ENCODE measurements around the gene ATG16L2. TPM values are rescaled to one million over a fixed set of nuclear protein-coding genes. Genes with fewer than 3 reads are reported as not detected.

ATG16L2 gene
- total RNA-seq, 1 experiment from 2014 or later: 22.2 TPM

DNA sequence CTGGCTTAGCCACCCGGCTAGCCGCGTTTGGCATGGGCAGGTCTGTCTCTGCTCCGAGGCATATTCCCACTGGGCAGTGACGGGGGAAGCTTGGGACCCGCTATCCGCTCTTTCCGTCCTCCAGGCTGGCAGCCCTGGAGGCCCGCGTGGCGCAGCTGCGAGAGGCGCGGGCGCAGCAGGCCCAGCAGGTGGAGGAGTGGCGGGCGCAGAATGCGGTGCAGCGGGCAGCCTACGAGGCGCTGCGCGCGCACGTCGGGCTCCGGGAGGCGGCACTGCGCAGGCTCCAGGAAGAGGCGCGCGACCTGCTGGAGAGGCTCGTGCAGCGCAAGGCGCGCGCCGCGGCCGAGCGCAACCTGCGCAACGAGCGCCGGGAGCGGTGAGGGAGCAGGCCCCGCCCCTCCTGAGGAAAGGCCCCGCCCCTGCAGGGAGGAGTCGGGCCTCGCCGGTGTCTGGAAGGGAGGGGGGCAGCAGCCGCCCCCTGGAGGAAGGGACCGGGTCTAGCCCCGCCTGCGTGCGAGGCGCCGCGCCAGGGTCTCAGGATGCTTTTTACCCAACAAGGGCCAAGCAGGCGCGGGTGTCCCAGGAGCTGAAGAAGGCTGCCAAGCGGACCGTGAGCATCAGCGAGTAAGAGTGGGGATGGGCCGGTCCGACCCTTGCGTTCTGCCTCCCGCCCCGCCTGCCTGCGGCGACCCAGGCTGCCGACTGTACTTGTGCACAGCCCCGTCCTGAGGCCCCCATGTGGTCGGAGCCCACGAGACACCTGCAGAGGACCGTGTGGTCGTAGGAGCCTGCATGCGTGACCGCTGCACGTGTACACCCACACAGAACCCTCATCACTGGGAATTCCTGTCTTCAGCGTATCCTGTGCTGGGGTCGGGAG, 7.9 kb downstream of the ATG16L2 start (continued):
- TF ChIP-seq, protein P1, sequence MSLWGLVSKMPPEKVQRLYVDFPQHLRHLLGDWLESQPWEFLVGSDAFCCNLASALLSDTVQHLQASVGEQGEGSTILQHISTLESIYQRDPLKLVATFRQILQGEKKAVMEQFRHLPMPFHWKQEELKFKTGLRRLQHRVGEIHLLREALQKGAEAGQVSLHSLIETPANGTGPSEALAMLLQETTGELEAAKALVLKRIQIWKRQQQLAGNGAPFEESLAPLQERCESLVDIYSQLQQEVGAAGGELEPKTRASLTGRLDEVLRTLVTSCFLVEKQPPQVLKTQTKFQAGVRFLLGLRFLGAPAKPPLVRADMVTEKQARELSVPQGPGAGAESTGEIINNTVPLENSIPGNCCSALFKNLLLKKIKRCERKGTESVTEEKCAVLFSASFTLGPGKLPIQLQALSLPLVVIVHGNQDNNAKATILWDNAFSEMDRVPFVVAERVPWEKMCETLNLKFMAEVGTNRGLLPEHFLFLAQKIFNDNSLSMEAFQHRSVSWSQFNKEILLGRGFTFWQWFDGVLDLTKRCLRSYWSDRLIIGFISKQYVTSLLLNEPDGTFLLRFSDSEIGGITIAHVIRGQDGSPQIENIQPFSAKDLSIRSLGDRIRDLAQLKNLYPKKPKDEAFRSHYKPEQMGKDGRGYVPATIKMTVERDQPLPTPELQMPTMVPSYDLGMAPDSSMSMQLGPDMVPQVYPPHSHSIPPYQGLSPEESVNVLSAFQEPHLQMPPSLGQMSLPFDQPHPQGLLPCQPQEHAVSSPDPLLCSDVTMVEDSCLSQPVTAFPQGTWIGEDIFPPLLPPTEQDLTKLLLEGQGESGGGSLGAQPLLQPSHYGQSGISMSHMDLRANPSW (CRISPR knock-in tag; conservative IDR thresholded peaks at IDR 0.05; ENCODE audit: low read depth): no peak
- TF ChIP-seq CBFB (CRISPR knock-in tag; IDR thresholded peaks at IDR 0.05; ENCODE audit: low read depth) (peak; percentile 53; the same call in 1 of the 2 replicates), ZNF423 (CRISPR knock-in tag; IDR thresholded peaks at IDR 0.05) (no peak), GRHL2 (CRISPR knock-in tag; IDR thresholded peaks at IDR 0.05; ENCODE audit: insufficient replicate concordance, severe bottlenecking) (no peak), PRRX2 (CRISPR knock-in tag; IDR thresholded peaks at IDR 0.05) (no peak), NFATC4 (CRISPR knock-in tag; IDR thresholded peaks at IDR 0.05) (no peak), AR (CRISPR knock-in tag; IDR thresholded peaks at IDR 0.05) (no peak), ZNF138 (CRISPR knock-in tag; conservative IDR thresholded peaks at IDR 0.05) (no peak), ATF1 (CRISPR knock-in tag; IDR thresholded peaks at IDR 0.05) (no peak), ATF3 (CRISPR knock-in tag; conservative IDR thresholded peaks at IDR 0.05) (no peak), ZBTB43 (CRISPR knock-in tag; IDR thresholded peaks at IDR 0.05) (no peak), MYBL2 (CRISPR knock-in tag; IDR thresholded peaks at IDR 0.05) (peak; percentile 82), CREM (CRISPR knock-in tag; IDR thresholded peaks at IDR 0.05) (no peak; the same call in 1 of the 2 replicates), JAZF1 (CRISPR knock-in tag; IDR thresholded peaks at IDR 0.05) (no peak), FOXP1 (CRISPR knock-in tag; IDR thresholded peaks at IDR 0.05; ENCODE audit: borderline replicate concordance) (peak; percentile 74), MAX (CRISPR knock-in tag; IDR thresholded peaks at IDR 0.05) (peak; percentile 94), ZNF532 (CRISPR knock-in tag; IDR thresholded peaks at IDR 0.05; ENCODE audit: borderline replicate concordance) (no peak)
- TF ChIP-seq, protein P2, sequence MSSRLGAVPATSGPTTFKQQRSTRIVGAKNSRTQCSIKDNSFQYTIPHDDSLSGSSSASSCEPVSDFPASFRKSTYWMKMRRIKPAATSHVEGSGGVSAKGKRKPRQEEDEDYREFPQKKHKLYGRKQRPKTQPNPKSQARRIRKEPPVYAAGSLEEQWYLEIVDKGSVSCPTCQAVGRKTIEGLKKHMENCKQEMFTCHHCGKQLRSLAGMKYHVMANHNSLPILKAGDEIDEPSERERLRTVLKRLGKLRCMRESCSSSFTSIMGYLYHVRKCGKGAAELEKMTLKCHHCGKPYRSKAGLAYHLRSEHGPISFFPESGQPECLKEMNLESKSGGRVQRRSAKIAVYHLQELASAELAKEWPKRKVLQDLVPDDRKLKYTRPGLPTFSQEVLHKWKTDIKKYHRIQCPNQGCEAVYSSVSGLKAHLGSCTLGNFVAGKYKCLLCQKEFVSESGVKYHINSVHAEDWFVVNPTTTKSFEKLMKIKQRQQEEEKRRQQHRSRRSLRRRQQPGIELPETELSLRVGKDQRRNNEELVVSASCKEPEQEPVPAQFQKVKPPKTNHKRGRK (CRISPR knock-in tag; IDR thresholded peaks at IDR 0.05; ENCODE audit: borderline replicate concordance): no peak
- TF ChIP-seq, protein P3, sequence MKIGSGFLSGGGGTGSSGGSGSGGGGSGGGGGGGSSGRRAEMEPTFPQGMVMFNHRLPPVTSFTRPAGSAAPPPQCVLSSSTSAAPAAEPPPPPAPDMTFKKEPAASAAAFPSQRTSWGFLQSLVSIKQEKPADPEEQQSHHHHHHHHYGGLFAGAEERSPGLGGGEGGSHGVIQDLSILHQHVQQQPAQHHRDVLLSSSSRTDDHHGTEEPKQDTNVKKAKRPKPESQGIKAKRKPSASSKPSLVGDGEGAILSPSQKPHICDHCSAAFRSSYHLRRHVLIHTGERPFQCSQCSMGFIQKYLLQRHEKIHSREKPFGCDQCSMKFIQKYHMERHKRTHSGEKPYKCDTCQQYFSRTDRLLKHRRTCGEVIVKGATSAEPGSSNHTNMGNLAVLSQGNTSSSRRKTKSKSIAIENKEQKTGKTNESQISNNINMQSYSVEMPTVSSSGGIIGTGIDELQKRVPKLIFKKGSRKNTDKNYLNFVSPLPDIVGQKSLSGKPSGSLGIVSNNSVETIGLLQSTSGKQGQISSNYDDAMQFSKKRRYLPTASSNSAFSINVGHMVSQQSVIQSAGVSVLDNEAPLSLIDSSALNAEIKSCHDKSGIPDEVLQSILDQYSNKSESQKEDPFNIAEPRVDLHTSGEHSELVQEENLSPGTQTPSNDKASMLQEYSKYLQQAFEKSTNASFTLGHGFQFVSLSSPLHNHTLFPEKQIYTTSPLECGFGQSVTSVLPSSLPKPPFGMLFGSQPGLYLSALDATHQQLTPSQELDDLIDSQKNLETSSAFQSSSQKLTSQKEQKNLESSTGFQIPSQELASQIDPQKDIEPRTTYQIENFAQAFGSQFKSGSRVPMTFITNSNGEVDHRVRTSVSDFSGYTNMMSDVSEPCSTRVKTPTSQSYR (CRISPR knock-in tag; IDR thresholded peaks at IDR 0.05): no peak
- TF ChIP-seq, protein P4, sequence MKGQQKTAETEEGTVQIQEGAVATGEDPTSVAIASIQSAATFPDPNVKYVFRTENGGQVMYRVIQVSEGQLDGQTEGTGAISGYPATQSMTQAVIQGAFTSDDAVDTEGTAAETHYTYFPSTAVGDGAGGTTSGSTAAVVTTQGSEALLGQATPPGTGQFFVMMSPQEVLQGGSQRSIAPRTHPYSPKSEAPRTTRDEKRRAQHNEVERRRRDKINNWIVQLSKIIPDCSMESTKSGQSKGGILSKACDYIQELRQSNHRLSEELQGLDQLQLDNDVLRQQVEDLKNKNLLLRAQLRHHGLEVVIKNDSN (CRISPR knock-in tag; IDR thresholded peaks at IDR 0.05): no peak
